Uterus (tissue), 4 donors: Measurements from ENCODE around the gene MID1. TPM values are rescaled to one million over a fixed set of nuclear protein-coding genes. Genes with fewer than 3 reads are reported as not detected.
"Not testable (repeated sequence)": the region's sequence is repeated elsewhere in the genome, so short reads cannot be mapped to it uniquely, and the experiment has no call there.

Experiments
- DNase-seq, 2 donors: peaks; one replicate each; pipeline ENCODE4 v3.0.0-alpha.2; 2019 to 2020
- H3K27ac ChIP-seq, 2 donors: fragments of 200-600 bp; sonication (generic); 1 replicate in 1 of 2; 2 replicates in 1 of 2; pipeline ENCODE4 v1.5.1; 2016 to 2018
- H3K27me3 ChIP-seq, 2 donors: fragments of 200-600 bp; sonication (generic); one replicate each; pipeline ENCODE4 v1.5.1; 2018 to 2019; ENCODE audit warnings: control low read depth in 1 of 2
- H3K36me3 ChIP-seq, 2 donors: fragments of 200-600 bp; sonication (generic); one replicate each; pipeline ENCODE4 v1.5.1; 2019; ENCODE audit warnings: control low read depth in 1 of 2
- H3K4me1 ChIP-seq, 2 donors: fragments of 200-600 bp; sonication (generic); one replicate each; pipeline ENCODE4 v1.5.1; 2018 to 2019; ENCODE audit warnings: control low read depth in 1 of 2
- H3K4me3 ChIP-seq, 2 donors: fragments of 200-600 bp; sonication (generic); 1 replicate in 1 of 2; 2 replicates in 1 of 2; pipeline ENCODE4 v1.5.1; 2018 to 2019; ENCODE audit warnings: mild to moderate bottlenecking in 1 of 2
- H3K9me3 ChIP-seq, 2 donors: fragments of 200-600 bp; sonication (generic); one replicate each; pipeline ENCODE4 v1.5.1; 2019; ENCODE audit warnings: control low read depth in 1 of 2
- POLR2A ChIP-seq, 2 donors: fragments of 450-650 bp; IDR thresholded peaks; one replicate each; pipeline ENCODE4 v1.6.1; 2016; ENCODE audit warnings: antibody characterized with exemption in 2 of 2, mild to moderate bottlenecking in 1 of 2, moderate library complexity in 1 of 2
- intact Hi-C: fragments of 100-400 bp; cut with DNase I; formaldehyde crosslinking; loops from one replicate; pipeline ENCODE4 v1.15.1; 2023; ENCODE audit warnings: low total_unique reads
- total RNA-seq, 4 donors: library from RNA; depleted of rRNA in 3 of 4; stranded (reverse); fragments of >200 nt in 3 of 4; gene quantifications; one replicate each; pipeline versions ENCODE4 v1.1.0 to v1.2.4, GENCODE V29; 2014 to 2023
- TF ChIP-seq, protein P1 (sequence below), 4 experiments: fragments of 200-600 bp in 2 of 4; fragments of 450-650 bp in 2 of 4; sonication (generic) in 2 of 4; IDR thresholded peaks; one replicate each; pipeline ENCODE4 v1.5.1; 2016 to 2019; ENCODE audit warnings: antibody characterized with exemption in 4 of 4, mild to moderate bottlenecking in 2 of 4, moderate library complexity in 1 of 4
- donor health status: DM: yes; HTN: yes; CAD: no.

The MID1 gene
- total RNA-seq, 4 donors from 2014 or later: 9.1 to 29.2 (median 18.8) TPM

- no peak for TF ChIP-seq POLR2A (IDR thresholded peaks at IDR 0.05)
- TF ChIP-seq, protein P1, sequence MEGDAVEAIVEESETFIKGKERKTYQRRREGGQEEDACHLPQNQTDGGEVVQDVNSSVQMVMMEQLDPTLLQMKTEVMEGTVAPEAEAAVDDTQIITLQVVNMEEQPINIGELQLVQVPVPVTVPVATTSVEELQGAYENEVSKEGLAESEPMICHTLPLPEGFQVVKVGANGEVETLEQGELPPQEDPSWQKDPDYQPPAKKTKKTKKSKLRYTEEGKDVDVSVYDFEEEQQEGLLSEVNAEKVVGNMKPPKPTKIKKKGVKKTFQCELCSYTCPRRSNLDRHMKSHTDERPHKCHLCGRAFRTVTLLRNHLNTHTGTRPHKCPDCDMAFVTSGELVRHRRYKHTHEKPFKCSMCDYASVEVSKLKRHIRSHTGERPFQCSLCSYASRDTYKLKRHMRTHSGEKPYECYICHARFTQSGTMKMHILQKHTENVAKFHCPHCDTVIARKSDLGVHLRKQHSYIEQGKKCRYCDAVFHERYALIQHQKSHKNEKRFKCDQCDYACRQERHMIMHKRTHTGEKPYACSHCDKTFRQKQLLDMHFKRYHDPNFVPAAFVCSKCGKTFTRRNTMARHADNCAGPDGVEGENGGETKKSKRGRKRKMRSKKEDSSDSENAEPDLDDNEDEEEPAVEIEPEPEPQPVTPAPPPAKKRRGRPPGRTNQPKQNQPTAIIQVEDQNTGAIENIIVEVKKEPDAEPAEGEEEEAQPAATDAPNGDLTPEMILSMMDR (IDR thresholded peaks at IDR 0.05): no peak
- H3K9me3 ChIP-seq: no peaks in the 10 kb centered on the region
- H3K4me3 ChIP-seq: no peak overlapping the region
- no peak overlapping the region for H3K27ac ChIP-seq
- intact Hi-C loops: no loop called here
- H3K27me3 ChIP-seq: no peaks in the 10 kb centered on the region
- H3K36me3 ChIP-seq: no peaks in the 10 kb centered on the region
- no peak for DNase-seq
- H3K4me1 ChIP-seq: no peaks in the 10 kb centered on the region
These were observed 19.9 kb downstream of the MID1 start for GRCh38 chrX:10600479-10600878.

DNA sequence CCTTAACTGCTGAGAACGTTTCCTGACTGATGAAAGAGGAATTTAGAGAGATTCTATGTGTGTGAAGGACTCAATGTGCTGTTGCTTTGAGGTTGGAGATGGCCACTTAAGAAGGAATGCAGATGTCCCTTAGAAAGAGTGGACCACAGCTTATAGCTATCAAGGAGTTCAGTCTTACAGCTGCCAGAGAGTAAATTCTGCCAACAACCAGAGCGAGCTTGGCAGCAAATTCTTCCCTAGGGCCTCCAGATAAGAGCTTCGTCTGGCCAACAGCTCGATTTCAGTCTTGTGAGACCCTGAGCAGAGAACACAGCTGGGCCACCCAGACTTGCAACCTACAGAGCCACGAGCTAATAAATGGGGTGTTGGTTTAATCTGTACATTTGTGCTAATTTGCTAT lies 21.8 kb downstream of the MID1 start:
- DNase-seq: no peak
- TF ChIP-seq, protein P1 (IDR thresholded peaks at IDR 0.05): no peak
- TF ChIP-seq POLR2A (IDR thresholded peaks at IDR 0.05): no peak
- no peaks in the 10 kb centered on the region for H3K9me3 ChIP-seq
- no peak overlapping the region for H3K27ac ChIP-seq
- intact Hi-C loops: no loop called here
- no peaks in the 10 kb centered on the region for H3K4me1 ChIP-seq
- H3K36me3 ChIP-seq: no peaks in the 10 kb centered on the region
- no peak overlapping the region for H3K4me3 ChIP-seq
- H3K27me3 ChIP-seq: no peaks in the 10 kb centered on the region

- TF ChIP-seq POLR2A (IDR thresholded peaks at IDR 0.05): no peak
- TF ChIP-seq, protein P1 (IDR thresholded peaks at IDR 0.05): peak in 1 of 4 experiments; percentile 20
- H3K27me3 ChIP-seq: no peaks in the 10 kb centered on the region
- H3K4me3 ChIP-seq: no peak overlapping the region
- intact Hi-C loops: no loop called here
- H3K4me1 ChIP-seq: no peaks in the 10 kb centered on the region
- DNase-seq: no peak
- no peaks in the 10 kb centered on the region for H3K9me3 ChIP-seq
- H3K36me3 ChIP-seq: no peaks in the 10 kb centered on the region
- H3K27ac ChIP-seq: no peak overlapping the region
These were observed 22.5 kb downstream of the MID1 start for GRCh38 chrX:10597871-10598270.

- DNase-seq: no peak
- H3K4me1 ChIP-seq: no peaks in the 10 kb centered on the region
- no peaks in the 10 kb centered on the region for H3K36me3 ChIP-seq
- H3K9me3 ChIP-seq: no peaks in the 10 kb centered on the region
- intact Hi-C loops: no loop called here
- TF ChIP-seq POLR2A (IDR thresholded peaks at IDR 0.05): no peak
- TF ChIP-seq, protein P1 (IDR thresholded peaks at IDR 0.05): no peak
- no peak overlapping the region for H3K27ac ChIP-seq
- no peak overlapping the region for H3K4me3 ChIP-seq
- no peaks in the 10 kb centered on the region for H3K27me3 ChIP-seq
These were observed 28.7 kb downstream of the MID1 start for GRCh38 chrX:10591363-10592335.

- intact Hi-C loops, H3K9me3 ChIP-seq, H3K36me3 ChIP-seq, DNase-seq, H3K27me3 ChIP-seq, H3K4me3 ChIP-seq, H3K4me1 ChIP-seq, H3K27ac ChIP-seq: not testable (repeated sequence)
These were observed 30.6 kb downstream of the MID1 start for GRCh38 chrX:10589787-10590186.
